ENCODE results near the gene KIF20B.

KIF20B gene

GRCh38 chr10:89683883-89684282 lies 17.5 kb upstream of the KIF20B start:
- TF ChIP-seq CTCF (IDR thresholded peaks at IDR 0.05; ENCODE audit: low read depth, low read length, missing control alignments): no peak
- no peak for DNase-seq (ENCODE audit: low read depth)
- in situ Hi-C loops (cut with HindIII; ENCODE audit: low sequenced_read_pairs): no loop called here
- no peak overlapping the region for H3K4me3 ChIP-seq (ENCODE audit: low read depth, low read length)

- in situ Hi-C loops (cut with HindIII; ENCODE audit: low sequenced_read_pairs): no loop called here
- no peak overlapping the region for H3K4me3 ChIP-seq (ENCODE audit: low read depth, low read length)
- TF ChIP-seq CTCF (IDR thresholded peaks at IDR 0.05; ENCODE audit: low read depth, low read length, missing control alignments): no peak
- DNase-seq (ENCODE audit: low read depth): no peak
Measured at GRCh38 chr10:89684604-89685003, 16.8 kb upstream of the KIF20B start.

GRCh38 chr10:89685936-89686335 lies 15.5 kb upstream of the KIF20B start:
- in situ Hi-C loops (cut with HindIII; ENCODE audit: low sequenced_read_pairs): no loop called here
- no peak overlapping the region for H3K4me3 ChIP-seq (ENCODE audit: low read depth, low read length)
- no peak for TF ChIP-seq CTCF (IDR thresholded peaks at IDR 0.05; ENCODE audit: low read depth, low read length, missing control alignments)

GRCh38 chr10:89690027-89690426 lies 11.4 kb upstream of the KIF20B start:
- no peak for TF ChIP-seq CTCF (IDR thresholded peaks at IDR 0.05; ENCODE audit: low read depth, low read length, missing control alignments)
- DNase-seq (ENCODE audit: low read depth): no peak
- in situ Hi-C loops (cut with HindIII; ENCODE audit: low sequenced_read_pairs): no loop called here
- no peak overlapping the region for H3K4me3 ChIP-seq (ENCODE audit: low read depth, low read length)

More at GRCh38 chr10:89685936-89686335, 15.5 kb upstream of the KIF20B start:
- no peak for DNase-seq (ENCODE audit: low read depth)

GRCh38 chr10:89692416-89692815 lies 9.0 kb upstream of the KIF20B start:
- no peak for DNase-seq (ENCODE audit: low read depth)
- in situ Hi-C loops (cut with HindIII; ENCODE audit: low sequenced_read_pairs): no loop called here
- no peak for TF ChIP-seq CTCF (IDR thresholded peaks at IDR 0.05; ENCODE audit: low read depth, low read length, missing control alignments)
- H3K4me3 ChIP-seq (ENCODE audit: low read depth, low read length): no peak overlapping the region

- in situ Hi-C loops (cut with HindIII; ENCODE audit: low sequenced_read_pairs): no loop called here
- no peak for DNase-seq (ENCODE audit: low read depth)
- no peak for TF ChIP-seq CTCF (IDR thresholded peaks at IDR 0.05; ENCODE audit: low read depth, low read length, missing control alignments)
- no peak overlapping the region for H3K4me3 ChIP-seq (ENCODE audit: low read depth, low read length)
Measured at GRCh38 chr10:89693176-89693575, 8.2 kb upstream of the KIF20B start.

GRCh38 chr10:89695307-89695706 lies 6.1 kb upstream of the KIF20B start:
- H3K4me3 ChIP-seq (ENCODE audit: low read depth, low read length): no peak overlapping the region
- no peak for DNase-seq (ENCODE audit: low read depth)
- in situ Hi-C loops (cut with HindIII; ENCODE audit: low sequenced_read_pairs): no loop called here
- no peak for TF ChIP-seq CTCF (IDR thresholded peaks at IDR 0.05; ENCODE audit: low read depth, low read length, missing control alignments)

All from astrocyte of the cerebellum (primary cell).